Chondrocyte (in vitro differentiated cells): ENCODE results near the gene GPHB5. TPM values are rescaled to one million over a fixed set of nuclear protein-coding genes. Genes with fewer than 3 reads are reported as not detected.

Source experiments
- DNase-seq: peaks from one replicate; pipeline ENCODE4 v3.0.0; 2021; ENCODE audit warnings: mixed read lengths, low spot score
- H3K27ac Mint-ChIP-seq: one replicate; pipeline ENCODE4 v1.8.0; 2021; ENCODE audit warnings: mild to moderate bottlenecking, moderate library complexity, mixed read lengths; ENCODE audit not compliant: unreplicated experiment
- H3K27me3 Mint-ChIP-seq: 2 replicates; pipeline ENCODE4 v1.8.0; 2021; ENCODE audit warnings: low read depth, mixed read lengths
- H3K36me3 Mint-ChIP-seq: 2 replicates; pipeline ENCODE4 v1.8.0; 2021; ENCODE audit warnings: low read depth, mixed read lengths
- H3K4me1 Mint-ChIP-seq: 2 replicates; pipeline ENCODE4 v1.8.0; 2021; ENCODE audit warnings: low read depth, mild to moderate bottlenecking, mixed read lengths
- H3K4me3 Mint-ChIP-seq: one replicate; pipeline ENCODE4 v1.8.0; 2021; ENCODE audit warnings: mild to moderate bottlenecking, moderate library complexity, mixed read lengths; ENCODE audit not compliant: unreplicated experiment
- H3K9me3 Mint-ChIP-seq: 2 replicates; pipeline ENCODE4 v1.8.0; 2021; ENCODE audit warnings: low read depth, mixed read lengths
- CTCF ChIP-seq: fragments of 200-600 bp; sonication (generic); IDR thresholded peaks from 2 replicates; pipeline ENCODE4 v1.5.0; 2021; ENCODE audit warnings: antibody characterized with exemption, mild to moderate bottlenecking, moderate library complexity
- total RNA-seq: library from RNA; stranded (reverse); gene quantifications from 3 replicates; pipeline ENCODE4 v1.2.1, GENCODE V29; 2021

Gene GPHB5
- total RNA-seq, 1 donor from 2014 or later: not detected

DNA sequence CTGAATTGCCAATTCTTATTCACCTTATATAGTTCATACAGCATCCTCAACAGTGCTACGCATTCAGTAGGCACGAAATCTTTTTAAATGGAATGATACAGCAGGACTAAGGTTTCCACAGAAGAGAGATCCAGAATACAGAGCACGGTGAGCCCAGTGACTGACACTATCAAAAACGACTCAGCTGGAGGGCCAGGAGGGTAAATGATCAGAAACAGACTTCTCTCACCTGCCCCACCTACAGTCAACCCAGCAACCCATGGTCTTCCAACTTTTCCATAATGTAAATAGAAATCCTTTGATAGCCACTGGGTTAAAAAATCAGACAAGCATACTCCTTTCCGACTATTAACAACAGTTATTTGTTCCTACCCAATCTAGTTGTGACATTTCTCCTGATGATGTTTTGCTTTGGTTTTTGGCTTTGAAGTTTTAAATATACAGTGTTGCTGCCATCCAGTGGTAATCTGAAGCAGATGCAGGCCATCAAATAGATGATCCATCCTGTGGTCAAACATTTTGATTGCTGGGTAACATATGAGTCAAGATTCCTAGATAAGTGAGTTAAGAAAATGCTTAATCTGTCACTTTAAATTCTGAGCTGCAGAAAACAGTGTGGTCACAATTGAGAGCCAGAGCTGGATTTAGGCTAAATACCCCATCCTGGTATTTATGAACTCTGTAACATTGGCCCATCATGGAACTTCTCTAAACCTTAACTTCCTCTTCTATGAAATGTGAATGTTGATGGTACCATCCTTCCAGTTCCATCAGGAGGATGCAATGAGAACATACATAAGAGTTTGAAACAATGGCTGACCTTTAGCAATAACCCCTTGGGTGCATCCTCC is 42.0 kb downstream of the GPHB5 start:
- no peaks in the 10 kb centered on the region for H3K4me1 Mint-ChIP-seq
- H3K36me3 Mint-ChIP-seq: peaks cover 16% of the 10 kb centered on the region
- TF ChIP-seq CTCF: peak; percentile 100
- H3K4me3 Mint-ChIP-seq: no peak overlapping the region
- no peak for DNase-seq
- no peak overlapping the region for H3K27ac Mint-ChIP-seq
- H3K9me3 Mint-ChIP-seq: no peaks in the 10 kb centered on the region
- H3K27me3 Mint-ChIP-seq: no peaks in the 10 kb centered on the region

DNA sequence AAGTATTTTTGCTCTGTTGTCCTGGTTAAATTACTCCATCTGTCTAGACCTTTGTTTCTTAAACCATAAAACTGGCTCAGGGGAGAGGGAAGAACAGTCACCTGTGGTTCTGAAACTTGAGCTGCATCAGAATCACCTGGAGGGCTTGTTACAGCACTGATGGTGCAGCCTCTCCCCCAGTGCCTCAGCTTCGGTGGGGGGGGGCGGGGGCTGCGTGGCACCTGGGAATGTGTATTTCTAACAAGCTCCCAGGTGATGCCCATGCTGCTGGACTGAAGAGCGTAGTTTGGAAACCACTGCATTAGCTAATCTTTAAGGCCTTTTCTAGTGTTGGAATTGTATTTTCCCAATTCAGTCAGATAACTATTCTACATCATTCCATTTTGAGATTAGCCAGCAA is 42.7 kb downstream of the GPHB5 start:
- Mint-ChIP-seq H3K4me3 (no peak overlapping the region), H3K4me1 (no peaks in the 10 kb centered on the region), H3K27me3 (no peaks in the 10 kb centered on the region), H3K27ac (no peak overlapping the region), H3K9me3 (no peaks in the 10 kb centered on the region), H3K36me3 (peaks cover 16% of the 10 kb centered on the region)
- TF ChIP-seq CTCF: no peak
- DNase-seq: no peak

DNA sequence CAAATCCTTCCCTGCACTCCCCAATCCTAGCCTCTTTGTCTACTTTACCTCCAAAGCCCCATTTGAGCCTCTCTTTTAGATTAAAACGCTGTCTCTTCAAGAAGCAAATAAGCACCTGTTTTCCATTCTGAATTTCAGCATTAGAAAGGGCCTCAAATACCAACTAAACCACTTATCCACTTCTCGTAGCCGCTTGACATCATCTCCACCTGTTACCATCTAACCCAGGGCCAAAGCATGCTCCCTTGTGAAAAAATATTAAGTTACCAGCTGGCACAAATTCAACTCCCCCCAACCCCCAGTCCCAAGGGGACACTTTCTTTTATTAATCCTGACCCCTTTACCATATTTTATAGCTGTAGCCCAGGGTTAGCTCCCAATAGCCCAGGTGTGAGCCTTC is 43.1 kb downstream of the GPHB5 start:
- H3K9me3 Mint-ChIP-seq: no peaks in the 10 kb centered on the region
- peaks cover 12% of the 10 kb centered on the region for H3K36me3 Mint-ChIP-seq
- H3K27me3 Mint-ChIP-seq: no peaks in the 10 kb centered on the region
- no peak for TF ChIP-seq CTCF
- DNase-seq: no peak
- H3K27ac Mint-ChIP-seq: no peak overlapping the region
- H3K4me1 Mint-ChIP-seq: no peaks in the 10 kb centered on the region
- no peak overlapping the region for H3K4me3 Mint-ChIP-seq

- Mint-ChIP-seq H3K27me3 (no peaks in the 10 kb centered on the region), H3K27ac (no peak overlapping the region), H3K4me3 (no peak overlapping the region), H3K9me3 (no peaks in the 10 kb centered on the region), H3K36me3 (peaks cover 15% of the 10 kb centered on the region), H3K4me1 (no peaks in the 10 kb centered on the region)
- no peak for DNase-seq
- TF ChIP-seq CTCF: peak; percentile 23
Observed at GRCh38 chr14:63273717-63274655, 44.7 kb downstream of the GPHB5 start.

GRCh38 chr14:63273129-63273528 is 45.6 kb downstream of the GPHB5 start:
- Mint-ChIP-seq H3K27ac (no peak overlapping the region), H3K27me3 (no peaks in the 10 kb centered on the region), H3K9me3 (no peaks in the 10 kb centered on the region), H3K4me3 (no peak overlapping the region), H3K4me1 (no peaks in the 10 kb centered on the region), H3K36me3 (peaks cover 15% of the 10 kb centered on the region)
- TF ChIP-seq CTCF: no peak
- no peak for DNase-seq
